Left ventricle myocardium inferior (tissue), 1 donor: ENCODE data around the gene ESX1. TPM values are rescaled to one million over a fixed set of nuclear protein-coding genes. Genes with fewer than 3 reads are reported as not detected.
"Not testable (repeated sequence)": the region's sequence is repeated elsewhere in the genome, so short reads cannot be mapped to it uniquely, and the experiment has no call there.

Experiments
- DNase-seq: peaks from one replicate; pipeline ENCODE4 v3.0.0-alpha.2; 2020
- H3K27ac ChIP-seq: fragments of 200-600 bp; replicated peaks from 2 replicates; pipeline ENCODE4 v1.8.0; 2021
- H3K27me3 ChIP-seq: fragments of 200-600 bp; 2 replicates; pipeline ENCODE4 v1.8.0; 2021; ENCODE audit warnings: low read depth
- H3K36me3 ChIP-seq: fragments of 200-600 bp; 2 replicates; pipeline ENCODE4 v1.8.0; 2021
- H3K4me1 ChIP-seq: fragments of 200-600 bp; 2 replicates; pipeline ENCODE4 v1.8.0; 2021
- H3K4me3 ChIP-seq: fragments of 200-600 bp; 2 replicates; pipeline ENCODE4 v1.8.0; 2021; ENCODE audit warnings: mild to moderate bottlenecking, moderate library complexity
- H3K9me3 ChIP-seq: fragments of 200-600 bp; replicated peaks from 2 replicates; pipeline ENCODE4 v1.8.0; 2021
- intact Hi-C: fragments of 100-400 bp; cut with micrococcal nuclease; formaldehyde crosslinking; loops from one replicate; pipeline ENCODE4 v1.11.0; 2022
- total RNA-seq: library from RNA; stranded (reverse); fragmentation: NEBNext Ultra II Directional; extraction: Animal tissue kit (Norgen Biotek cat#: 25700); gene quantifications from one replicate; pipeline ENCODE4 v1.2.1, GENCODE V29; 2021
- TF ChIP-seq, protein P1 (sequence below): fragments of 200-600 bp; IDR thresholded peaks from 2 replicates; pipeline ENCODE4 v1.8.0; 2021; ENCODE audit warnings: antibody characterized with exemption, mild to moderate bottlenecking, borderline replicate concordance
- donor health status: DM: no; HTN: yes; CAD: no; lungs with severe emphysema.

The ESX1 gene
- total RNA-seq, 1 donor from 2014 or later = not detected

DNA sequence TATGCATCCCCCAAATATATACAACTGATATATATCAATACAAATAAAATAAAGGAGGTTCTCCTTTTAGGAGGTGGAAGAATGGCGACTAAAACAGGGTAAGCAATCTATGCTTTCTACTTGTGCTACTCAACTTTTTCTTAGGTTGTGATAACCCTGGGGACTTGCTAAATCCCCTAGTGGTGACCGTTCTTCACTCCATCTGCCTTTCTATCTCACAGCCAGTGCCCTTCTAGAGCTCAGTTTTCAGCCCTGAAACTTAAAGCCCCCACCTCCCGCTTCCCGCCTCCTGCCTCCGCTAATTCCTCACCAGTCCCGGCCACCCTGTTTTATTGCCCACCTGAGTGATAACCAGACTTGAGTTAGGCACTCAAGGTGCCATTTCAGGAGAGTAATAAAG, 15.5 kb upstream of the ESX1 start:
- Histone ChIP-seq H3K27me3 (no peaks in the 10 kb centered on the region), H3K9me3 (no peaks in the 10 kb centered on the region), H3K4me1 (no peaks in the 10 kb centered on the region), H3K4me3 (no peak overlapping the region), H3K36me3 (no peaks in the 10 kb centered on the region), H3K27ac (no peak overlapping the region)
- intact Hi-C loops = no loop called here
- DNase-seq = no peak
- TF ChIP-seq, protein P1, sequence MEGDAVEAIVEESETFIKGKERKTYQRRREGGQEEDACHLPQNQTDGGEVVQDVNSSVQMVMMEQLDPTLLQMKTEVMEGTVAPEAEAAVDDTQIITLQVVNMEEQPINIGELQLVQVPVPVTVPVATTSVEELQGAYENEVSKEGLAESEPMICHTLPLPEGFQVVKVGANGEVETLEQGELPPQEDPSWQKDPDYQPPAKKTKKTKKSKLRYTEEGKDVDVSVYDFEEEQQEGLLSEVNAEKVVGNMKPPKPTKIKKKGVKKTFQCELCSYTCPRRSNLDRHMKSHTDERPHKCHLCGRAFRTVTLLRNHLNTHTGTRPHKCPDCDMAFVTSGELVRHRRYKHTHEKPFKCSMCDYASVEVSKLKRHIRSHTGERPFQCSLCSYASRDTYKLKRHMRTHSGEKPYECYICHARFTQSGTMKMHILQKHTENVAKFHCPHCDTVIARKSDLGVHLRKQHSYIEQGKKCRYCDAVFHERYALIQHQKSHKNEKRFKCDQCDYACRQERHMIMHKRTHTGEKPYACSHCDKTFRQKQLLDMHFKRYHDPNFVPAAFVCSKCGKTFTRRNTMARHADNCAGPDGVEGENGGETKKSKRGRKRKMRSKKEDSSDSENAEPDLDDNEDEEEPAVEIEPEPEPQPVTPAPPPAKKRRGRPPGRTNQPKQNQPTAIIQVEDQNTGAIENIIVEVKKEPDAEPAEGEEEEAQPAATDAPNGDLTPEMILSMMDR = no peak

DNA sequence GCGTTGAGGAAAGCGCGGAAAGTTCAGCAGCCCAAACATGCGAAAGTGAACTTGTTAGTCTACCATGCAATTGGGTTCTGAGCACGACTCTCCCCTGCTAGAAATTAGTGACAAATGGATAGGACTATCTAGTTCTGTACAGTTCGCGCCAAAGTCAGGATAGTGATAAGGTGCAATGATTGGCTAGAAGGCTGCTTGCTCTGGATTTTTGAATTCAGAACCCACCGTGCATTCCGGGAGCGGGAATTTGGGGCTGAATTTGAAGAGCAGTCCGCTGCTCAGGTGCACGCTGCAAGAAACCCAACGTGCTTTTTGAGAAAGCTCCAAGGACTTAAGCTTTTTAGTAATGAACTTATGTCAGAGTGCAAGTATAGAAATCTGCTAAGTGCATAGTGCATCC, 732 bp upstream of the ESX1 start:
- DNase-seq = no peak
- H3K4me1 ChIP-seq = peaks cover 9% of the 10 kb centered on the region
- H3K27me3 ChIP-seq = peaks cover 68% of the 10 kb centered on the region
- intact Hi-C loops = no loop called here
- no peak overlapping the region for H3K27ac ChIP-seq
- no peaks in the 10 kb centered on the region for H3K36me3 ChIP-seq
- no peak overlapping the region for H3K4me3 ChIP-seq
- TF ChIP-seq, protein P1 = no peak
- no peaks in the 10 kb centered on the region for H3K9me3 ChIP-seq

- H3K27me3 ChIP-seq = peaks cover 65% of the 10 kb centered on the region
- peak overlapping the region; percentile 35 for H3K4me3 ChIP-seq
These were observed 929 bp downstream of the ESX1 start for GRCh38 chrX:104253567-104254441.

GRCh38 chrX:104250470-104250869, 4.3 kb downstream of the ESX1 start:
- no peak overlapping the region for H3K4me3 ChIP-seq
- TF ChIP-seq, protein P1 = no peak
- H3K27me3 ChIP-seq = peaks cover 47% of the 10 kb centered on the region
- peaks cover 9% of the 10 kb centered on the region for H3K4me1 ChIP-seq
- H3K36me3 ChIP-seq = no peaks in the 10 kb centered on the region
- intact Hi-C loops = no loop called here
- DNase-seq = no peak
- H3K9me3 ChIP-seq = no peaks in the 10 kb centered on the region
- H3K27ac ChIP-seq = no peak overlapping the region

More at GRCh38 chrX:104253567-104254441, 929 bp downstream of the ESX1 start:
- Histone ChIP-seq H3K27ac (no peak overlapping the region), H3K4me1 (peaks cover 9% of the 10 kb centered on the region), H3K9me3 (no peaks in the 10 kb centered on the region), H3K36me3 (no peaks in the 10 kb centered on the region)
- intact Hi-C loops = no loop called here
- TF ChIP-seq, protein P1 = no peak
- DNase-seq = no peak

DNA sequence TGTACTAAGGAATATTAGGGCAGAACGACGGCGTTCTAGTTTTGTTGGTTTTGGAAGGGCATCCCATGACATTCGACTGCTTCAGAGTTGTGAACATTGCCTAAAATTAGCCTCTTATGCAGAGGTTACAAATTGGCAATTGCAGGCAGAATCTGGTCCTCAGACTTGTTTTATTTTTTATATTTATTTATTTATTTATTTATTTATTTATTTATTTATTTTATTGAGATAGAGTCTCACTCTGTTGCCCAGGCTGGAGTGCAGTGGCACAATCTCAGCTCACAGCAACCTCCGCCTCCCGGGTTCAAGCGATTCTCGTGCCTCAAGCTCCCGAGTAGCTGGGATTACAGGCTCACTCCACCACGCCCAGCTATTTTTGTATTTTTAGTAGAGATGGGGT, 24.7 kb downstream of the ESX1 start:
- H3K9me3 ChIP-seq, H3K4me3 ChIP-seq, H3K4me1 ChIP-seq, intact Hi-C loops, H3K27me3 ChIP-seq, DNase-seq, H3K36me3 ChIP-seq, H3K27ac ChIP-seq: not testable (repeated sequence)

DNA sequence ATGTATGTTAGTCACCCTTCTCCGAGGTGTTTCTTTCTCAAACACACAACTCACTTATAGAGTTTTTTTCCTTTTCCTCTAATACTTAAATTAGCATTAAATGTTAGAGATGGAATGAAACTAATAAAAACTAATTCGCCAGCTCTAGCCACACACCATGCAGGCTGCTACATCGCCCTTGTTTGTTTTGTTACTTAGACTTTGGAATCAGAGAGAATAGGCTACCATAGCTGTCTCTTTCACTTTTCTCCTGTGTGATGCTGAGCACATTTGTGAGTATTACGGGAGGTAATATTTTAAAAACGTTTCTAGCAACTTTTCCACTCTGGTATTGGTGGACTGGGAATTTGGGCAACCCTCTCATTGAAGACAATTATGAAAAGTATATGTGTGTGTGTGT, 43.5 kb downstream of the ESX1 start:
- Histone ChIP-seq H3K9me3 (no peaks in the 10 kb centered on the region), H3K27ac (no peak overlapping the region), H3K4me1 (no peaks in the 10 kb centered on the region), H3K4me3 (no peak overlapping the region), H3K27me3 (no peaks in the 10 kb centered on the region), H3K36me3 (no peaks in the 10 kb centered on the region)
- intact Hi-C loops = no loop called here
- no peak for DNase-seq
- TF ChIP-seq, protein P1 = no peak
